HG02678 (cell line): ENCODE measurements around the gene RAMP1.

Experiments
- ATAC-seq: cut with Tn5 transposase; IDR thresholded peaks from one replicate; pipeline ENCODE4 v1.9.1; 2021; ENCODE audit warnings: mild to moderate bottlenecking, moderate library complexity; ENCODE audit not compliant: unreplicated experiment

RAMP1 gene

GRCh38 chr2:237892984-237893595 is 33.7 kb downstream of the RAMP1 start:
- ATAC-seq = no peak

- ATAC-seq = no peak
These were observed 35.1 kb downstream of the RAMP1 start for GRCh38 chr2:237894396-237894979.

DNA sequence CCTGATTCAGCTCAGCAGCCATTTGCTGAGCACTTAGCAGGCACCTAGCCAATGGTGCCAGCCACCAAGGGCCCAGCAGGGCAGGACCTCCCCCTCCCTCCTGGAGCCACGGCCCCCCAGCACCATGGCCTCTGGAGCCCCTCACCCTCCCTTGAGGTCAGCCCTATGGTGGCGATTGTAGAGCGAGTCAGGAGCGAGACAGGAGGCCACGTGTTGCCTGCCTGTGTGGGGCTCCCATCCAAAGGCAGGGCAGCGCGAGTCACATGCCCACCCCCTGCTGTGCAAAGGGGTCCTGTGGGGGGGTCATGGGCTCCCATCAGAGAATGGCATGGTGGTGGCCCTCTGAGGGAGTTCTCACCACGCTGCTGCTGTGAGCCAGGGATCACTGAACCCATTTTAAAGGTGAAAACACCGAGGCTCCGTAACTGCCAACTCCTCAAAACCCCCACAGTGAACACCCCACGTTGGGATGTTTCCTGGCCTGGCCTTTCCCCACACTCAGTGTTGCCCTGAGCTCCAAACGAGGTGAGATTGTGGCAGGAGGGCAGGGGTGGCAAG is 35.6 kb downstream of the RAMP1 start:
- ATAC-seq = no peak

DNA sequence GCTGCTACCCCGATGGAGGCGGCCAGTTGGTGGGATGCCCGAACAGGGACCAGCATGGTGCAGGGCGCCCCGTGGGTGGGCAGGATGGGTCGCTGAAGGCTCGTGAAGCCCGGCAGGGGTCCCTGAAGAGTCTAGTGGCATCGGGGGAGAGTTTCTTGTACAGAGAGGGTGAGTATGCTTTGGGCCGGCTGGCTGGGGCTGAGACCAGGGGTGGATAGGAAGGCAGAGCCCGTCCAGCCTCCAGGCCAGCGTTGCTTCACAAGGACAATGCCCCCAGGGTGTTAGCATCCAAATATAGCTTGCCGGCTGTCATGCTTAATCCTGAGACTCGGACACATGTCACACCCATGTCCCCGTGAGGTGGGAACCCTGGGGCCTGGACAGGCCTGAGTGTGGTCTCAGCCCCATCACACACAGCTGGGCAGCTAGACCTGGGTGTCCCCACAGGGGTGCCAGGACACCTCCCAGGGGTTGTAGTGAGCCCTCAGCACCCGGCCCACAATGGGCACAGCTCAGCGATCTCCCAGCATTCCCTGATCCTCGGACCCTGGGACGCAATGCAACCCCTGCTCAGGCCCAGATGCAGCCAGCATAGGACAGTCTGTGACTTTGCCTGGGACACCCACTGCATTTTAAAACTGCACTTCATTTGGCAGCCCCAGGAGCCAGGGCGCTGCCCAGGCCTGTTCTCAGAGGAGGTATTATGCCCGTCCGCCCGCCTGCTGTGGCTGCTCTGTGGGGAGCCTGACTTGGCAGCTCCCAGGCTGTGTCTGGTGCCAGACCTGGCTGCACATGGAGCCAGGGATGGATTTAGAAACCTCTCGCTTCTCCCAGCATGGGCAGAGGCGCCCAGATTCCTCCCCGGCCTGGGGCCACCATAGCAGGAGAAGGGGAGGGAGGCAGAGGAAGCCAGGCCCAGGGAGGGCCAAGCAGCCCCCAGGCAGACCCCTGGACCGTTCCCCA is 36.4 kb downstream of the RAMP1 start:
- ATAC-seq = no peak

GRCh38 chr2:237896507-237896892 is 37.1 kb downstream of the RAMP1 start:
- no peak for ATAC-seq

- ATAC-seq = no peak
These were observed 37.5 kb downstream of the RAMP1 start for GRCh38 chr2:237896956-237897355.

- no peak for ATAC-seq
These were observed 38.6 kb downstream of the RAMP1 start for GRCh38 chr2:237898057-237898414.

- no peak for ATAC-seq
These were observed 41.7 kb downstream of the RAMP1 start for GRCh38 chr2:237900891-237901831.

- no peak for ATAC-seq
These were observed 42.8 kb downstream of the RAMP1 start for GRCh38 chr2:237901932-237902850.

- no peak for ATAC-seq
These were observed 45.6 kb downstream of the RAMP1 start for GRCh38 chr2:237904831-237905599.

DNA sequence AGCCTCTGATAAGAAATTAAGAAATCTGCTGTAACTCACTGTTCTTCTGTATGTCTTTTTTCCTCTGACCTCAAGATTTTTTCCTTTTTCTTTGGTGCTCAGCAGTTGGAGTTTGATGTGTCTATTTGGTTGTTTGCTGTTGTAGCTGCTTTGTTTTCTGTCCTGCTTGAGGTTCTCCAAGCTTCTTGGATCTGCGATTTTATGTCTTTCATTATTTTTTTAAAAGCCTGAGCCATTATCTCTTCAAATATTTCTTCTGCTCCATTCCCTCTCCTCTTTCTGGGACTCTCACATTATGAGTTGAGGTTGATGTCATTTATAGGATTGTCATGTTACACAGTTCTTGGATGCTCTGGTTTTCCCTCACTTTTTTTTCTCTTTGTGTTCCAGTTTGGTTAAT is 47.7 kb downstream of the RAMP1 start:
- no peak for ATAC-seq

DNA sequence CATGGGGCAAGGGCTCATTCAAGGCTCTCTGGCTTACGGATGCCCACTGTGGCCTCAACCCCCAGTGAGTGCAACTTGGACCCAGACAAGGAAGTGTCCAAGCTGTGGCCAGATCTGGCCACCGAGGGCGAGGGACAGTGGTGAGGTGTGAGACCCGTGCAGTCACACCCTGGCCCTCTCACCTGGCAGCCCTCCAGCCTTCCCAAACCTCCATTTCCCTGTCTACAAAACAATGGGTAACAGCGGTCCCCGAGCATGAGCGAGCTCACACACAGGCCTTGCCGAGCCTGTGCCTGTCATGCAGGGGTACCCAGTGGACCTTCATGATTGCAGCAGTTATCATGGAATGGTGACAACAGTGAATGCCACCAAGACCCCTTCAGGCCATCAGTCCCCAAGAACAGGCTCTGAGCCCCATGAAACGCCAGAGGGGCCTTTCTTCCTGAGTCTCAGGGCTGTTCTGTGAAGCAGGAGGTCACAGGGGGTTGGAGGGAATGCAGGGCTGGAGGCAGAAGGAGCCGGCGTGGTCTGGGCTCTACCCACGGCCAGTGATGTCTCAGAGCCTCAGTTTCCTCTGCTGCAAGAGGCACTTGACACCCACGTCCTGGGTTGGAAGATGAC is 49.8 kb downstream of the RAMP1 start:
- no peak for ATAC-seq

DNA sequence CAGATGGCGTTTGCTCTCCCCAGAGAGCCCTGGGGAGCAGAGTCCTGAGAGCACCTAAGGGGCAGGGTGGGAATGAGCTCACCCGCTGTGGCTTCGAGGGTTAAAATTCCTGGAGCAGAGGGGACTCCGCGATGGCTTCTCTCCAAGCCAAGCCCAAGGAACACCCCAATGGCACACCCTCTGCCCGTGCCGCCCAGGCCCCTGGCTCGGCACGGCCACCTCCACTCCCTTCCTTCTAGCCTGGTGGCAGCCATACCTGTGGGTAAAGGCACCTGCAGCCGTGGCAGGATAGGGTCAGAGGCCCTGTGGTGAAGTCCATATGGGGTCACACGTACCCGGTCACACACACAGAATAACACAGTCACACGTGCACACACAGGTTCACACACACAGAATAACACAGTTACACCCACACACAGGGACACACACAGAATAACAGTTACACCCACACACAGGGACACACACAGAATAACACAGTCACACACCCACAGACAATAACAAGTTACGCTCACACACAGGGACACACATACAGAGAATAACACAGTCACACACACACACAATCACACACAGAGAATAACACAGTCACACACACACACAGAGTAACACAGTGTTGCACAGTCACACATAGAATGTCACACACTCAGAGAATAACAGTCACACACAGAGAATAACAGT is 50.5 kb downstream of the RAMP1 start:
- ATAC-seq = no peak

- no peak for ATAC-seq
These were observed 51.3 kb downstream of the RAMP1 start for GRCh38 chr2:237910576-237911362.

DNA sequence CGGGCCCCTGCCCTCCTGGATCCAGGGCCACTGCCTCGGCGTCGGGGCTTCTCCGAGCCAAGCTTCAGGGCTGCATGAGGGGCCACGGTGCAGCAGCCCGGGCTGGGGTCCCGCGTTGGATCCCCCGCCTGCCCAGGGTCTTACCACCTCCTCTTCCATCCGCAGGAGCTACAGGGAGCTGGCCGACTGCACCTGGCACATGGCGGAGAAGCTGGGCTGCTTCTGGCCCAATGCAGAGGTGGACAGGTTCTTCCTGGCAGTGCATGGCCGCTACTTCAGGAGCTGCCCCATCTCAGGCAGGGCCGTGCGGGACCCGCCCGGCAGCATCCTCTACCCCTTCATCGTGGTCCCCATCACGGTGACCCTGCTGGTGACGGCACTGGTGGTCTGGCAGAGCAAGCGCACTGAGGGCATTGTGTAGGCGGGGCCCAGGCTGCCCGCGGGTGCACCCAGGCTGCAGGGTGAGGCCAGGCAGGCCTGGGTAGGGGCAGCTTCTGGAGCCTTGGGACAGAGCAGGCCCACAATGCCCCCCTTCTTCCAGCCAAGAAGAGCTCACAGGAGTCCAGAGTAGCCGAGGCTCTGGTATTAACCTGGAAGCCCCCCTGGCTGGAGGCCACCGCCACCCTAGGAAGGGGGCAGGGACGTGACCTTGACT is 52.1 kb downstream of the RAMP1 start:
- no peak for ATAC-seq
